HG02885 (cell line): ENCODE measurements around the gene ZNF723.
"Not testable (repeated sequence)": the region's sequence is repeated elsewhere in the genome, so short reads cannot be mapped to it uniquely, and the experiment has no call there.

ENCODE experiments used
- ATAC-seq: cut with Tn5 transposase; IDR thresholded peaks from one replicate; pipeline ENCODE4 v1.9.1; 2021; ENCODE audit warnings: mild to moderate bottlenecking; ENCODE audit not compliant: unreplicated experiment, poor library complexity

Gene ZNF723

DNA sequence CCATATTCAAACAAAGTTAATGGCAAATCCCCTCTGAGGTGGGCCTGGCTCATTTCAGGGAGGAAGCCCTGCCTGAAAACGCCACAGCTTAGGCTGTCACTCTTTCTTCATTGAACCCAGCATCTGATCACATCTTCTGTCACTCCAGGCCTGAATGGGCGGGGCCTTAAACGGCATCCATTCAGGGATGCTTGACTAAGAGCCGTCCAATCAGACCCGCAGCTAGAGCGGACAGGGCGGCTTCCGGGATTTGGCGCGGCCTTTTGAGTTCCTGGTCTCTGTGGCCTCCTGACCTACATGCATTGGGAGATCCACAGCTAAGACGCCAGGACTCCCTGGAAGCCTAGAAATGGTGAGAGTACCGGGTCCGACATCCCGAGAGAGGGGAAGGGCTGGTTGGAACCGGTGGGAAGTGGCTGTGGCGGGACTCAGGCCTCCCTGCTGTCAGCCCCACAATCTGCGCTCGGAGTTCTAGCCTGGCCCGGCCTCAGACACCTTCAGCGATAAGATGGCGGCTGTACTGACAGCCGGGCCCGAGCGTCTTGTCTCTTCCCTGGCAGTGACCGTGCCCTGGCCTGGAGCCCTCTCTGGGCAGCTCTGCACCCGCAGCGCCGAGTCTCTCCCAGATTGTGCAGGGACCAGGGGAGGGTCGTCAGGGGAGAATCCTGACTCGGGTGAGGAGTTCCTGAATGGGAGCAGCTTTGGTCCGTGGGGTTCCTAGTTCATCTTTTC lies at the start of gene ZNF723:
TSS of gene ZNF723 (plus strand) at position 261 of the 732 bp plus-strand sequence. CDS start at position 350, 89 bp downstream.
- no peak for ATAC-seq

DNA sequence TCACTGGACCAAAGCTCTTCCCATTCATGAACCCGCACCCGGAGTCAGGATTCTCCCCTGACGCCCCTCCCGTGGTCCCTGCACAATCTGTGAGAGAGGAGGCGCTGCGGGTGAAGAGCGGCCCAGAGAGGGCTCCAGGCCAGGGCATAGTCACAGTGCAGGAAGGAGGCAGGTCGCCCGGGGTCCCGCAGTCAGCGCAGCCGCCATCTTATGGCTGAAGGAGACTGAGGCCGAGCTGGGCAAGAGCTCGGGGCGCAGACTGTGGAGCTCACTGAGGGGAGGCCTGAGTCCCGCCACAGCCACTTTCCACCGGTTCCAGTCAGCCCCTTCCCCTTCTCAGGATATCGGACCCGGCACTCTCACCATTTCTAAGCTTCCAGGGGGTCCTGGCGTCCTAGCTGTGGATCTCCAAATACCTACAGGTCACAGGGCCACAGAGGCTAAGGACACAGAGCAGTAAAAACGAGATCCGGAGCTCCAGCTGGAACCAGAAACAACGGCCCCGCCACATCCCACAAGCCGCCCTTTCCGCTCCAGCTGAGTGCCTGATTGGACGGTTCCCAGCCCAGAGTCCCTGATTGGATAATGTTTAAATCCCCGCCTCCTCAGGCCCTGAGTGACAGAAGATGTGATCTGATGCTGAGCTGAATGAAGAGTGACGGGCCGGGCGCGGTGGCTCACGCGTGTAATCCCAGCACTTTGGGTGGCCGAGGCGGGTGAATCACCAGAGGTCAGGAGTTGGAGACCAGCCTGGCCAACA lies 48.3 kb upstream of the ZNF723 start, which contains the start of gene ZNF99:
TSS of gene ZNF99 (minus strand) at position 501 of the 760 bp plus-strand sequence. CDS start at position 366, 135 bp downstream.
- ATAC-seq = no peak

DNA sequence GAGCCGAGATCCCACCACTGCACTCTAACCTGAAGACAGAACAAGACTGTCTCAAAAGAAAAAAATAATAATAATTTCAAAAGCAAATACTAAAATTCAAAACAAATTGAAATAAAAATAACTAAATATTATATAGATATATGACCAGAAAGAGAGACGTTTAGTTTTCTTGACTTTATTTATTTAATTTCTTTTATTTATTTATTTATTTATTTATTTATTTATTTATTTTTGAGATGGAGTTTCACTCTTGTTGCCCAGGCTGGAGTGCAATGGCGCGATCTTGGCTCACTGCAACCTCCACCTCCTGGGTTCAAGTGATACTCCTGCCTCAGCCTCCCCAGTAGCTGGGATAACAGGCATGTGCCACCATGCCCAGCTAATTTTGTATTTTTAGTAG lies 39.2 kb upstream of the ZNF723 start:
- ATAC-seq = not testable (repeated sequence)

DNA sequence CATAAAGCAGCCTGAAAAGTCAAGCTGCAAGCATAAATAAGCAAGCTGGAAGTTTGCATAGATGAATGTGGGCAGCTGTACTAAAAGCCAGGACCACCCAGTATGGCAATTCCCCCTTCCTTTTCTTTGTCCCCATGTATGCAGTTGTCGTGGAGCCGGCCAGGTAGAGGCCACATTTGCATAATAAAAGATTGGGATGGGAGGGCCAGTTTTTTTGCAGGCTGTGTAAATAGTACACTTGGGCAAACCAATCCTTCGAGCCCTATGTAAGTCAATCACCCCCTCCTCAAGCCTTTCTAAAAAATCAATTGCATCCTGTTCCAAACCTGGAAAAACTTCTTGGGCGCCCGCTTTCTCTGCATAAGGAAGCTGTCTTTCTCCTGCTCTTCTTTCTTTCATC lies 35.1 kb upstream of the ZNF723 start:
- ATAC-seq = no peak

- no peak for ATAC-seq
Measured at GRCh38 chr19:22806418-22806817, 25.7 kb upstream of the ZNF723 start.

GRCh38 chr19:22807061-22807835 lies 24.8 kb upstream of the ZNF723 start:
- no peak for ATAC-seq

DNA sequence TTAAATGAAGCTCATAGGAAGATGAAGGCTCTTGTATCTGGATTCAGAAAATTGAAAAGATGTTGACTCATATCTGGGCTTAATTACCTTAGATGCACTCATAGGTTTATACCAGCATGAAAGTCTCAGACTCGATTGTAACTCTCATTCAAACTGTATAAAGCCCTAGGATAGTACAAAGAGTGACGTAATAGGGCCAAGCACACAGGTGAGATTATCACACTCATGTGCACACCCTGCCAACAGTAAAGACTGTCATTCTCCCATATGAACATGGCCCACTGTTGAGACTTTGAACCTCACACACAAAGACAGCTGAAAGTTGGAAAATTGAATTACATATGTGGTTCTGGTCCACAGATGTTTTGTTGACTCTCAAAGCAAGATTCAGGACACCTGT lies 18.0 kb upstream of the ZNF723 start:
- ATAC-seq = no peak

DNA sequence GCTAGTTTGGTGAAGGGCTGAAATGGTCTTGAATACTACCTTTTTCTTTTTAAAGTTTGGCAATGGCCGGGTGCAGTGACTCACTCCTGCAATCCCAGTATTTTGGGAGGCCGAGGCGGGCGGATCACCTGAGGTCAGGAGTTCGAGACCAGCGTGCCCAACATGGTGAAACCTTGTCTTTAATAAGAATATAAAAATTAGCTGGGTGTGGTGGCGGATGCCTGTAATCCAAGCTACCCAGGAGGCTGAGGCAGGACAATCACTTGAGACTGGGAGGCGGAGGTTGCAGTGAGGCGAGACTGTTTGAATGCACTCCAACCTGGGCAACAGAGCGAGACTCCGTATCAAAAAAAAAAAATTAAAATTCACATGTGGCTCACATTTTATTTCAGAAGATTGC lies 880 bp upstream of the ZNF723 start:
- ATAC-seq = no peak

GRCh38 chr19:22857713-22858320 lies 25.7 kb downstream of the ZNF723 start:
- ATAC-seq = not testable (repeated sequence)

DNA sequence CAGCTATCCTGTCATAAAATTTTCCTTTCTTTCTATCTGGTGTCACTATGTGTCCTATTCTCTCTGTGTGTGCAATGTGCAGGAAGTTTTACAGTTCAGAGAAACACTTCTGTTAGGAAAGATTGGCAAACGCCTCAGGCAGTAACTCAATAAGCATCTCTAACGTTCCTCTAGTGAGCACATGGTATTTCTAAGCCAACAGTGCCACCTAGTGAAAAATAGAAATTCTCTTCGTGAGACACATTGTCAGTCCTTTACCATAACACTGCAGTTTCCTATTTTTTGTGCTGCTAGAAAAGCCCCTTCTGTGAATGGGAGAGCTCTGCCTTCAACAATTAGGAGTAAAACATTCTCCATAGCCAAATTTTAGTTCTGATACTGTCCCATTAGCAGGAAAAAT lies 50.7 kb downstream of the ZNF723 start:
- ATAC-seq = no peak

GRCh38 chr19:22893855-22894270 lies 61.8 kb downstream of the ZNF723 start:
- ATAC-seq = no peak

DNA sequence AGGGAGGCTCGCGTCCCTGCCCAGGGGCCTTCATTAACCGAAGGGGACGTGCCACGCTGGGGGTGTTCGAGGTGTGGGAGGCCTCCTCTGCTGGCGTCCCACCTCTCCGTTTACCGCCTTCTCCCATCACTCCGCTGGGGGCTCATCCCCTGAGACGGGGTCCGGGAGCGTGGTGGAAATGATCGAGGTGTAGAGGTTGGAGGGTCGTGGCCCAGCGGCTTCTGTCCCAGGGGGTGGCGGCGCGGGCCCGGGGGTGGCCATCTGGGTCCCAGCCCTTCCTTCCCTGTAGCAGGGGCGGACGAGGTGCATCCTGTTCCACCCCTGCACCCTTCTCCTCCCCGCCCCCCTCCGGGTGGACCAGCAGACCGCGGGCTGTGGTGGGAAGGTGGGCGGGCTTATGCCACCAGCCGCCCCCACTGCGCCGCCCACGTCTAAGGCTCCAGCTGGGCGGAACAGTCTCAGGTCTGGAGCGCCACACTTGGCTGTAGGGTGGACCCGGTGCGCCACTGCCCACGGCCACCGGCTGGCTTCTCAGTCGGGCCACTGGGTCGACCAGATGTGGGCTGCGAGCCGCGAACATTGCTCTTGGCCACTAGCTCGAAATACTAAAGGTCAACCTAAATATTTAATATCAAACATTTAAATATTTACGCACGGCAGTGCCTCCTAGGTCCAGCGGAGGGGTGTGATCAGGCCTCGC lies 69.5 kb downstream of the ZNF723 start:
- ATAC-seq = no peak
